GM19324 (cell line): ENCODE measurements around the gene GSTO2.
A peak's percentile ranks its signal among the peaks of the same experiment; 100 is the strongest.

ENCODE experiments used
- ATAC-seq: cut with Tn5 transposase; IDR thresholded peaks from one replicate; pipeline ENCODE4 v1.9.1; 2021; ENCODE audit warnings: mild to moderate bottlenecking, moderate library complexity; ENCODE audit not compliant: unreplicated experiment, low FRiP score

Gene GSTO2

DNA sequence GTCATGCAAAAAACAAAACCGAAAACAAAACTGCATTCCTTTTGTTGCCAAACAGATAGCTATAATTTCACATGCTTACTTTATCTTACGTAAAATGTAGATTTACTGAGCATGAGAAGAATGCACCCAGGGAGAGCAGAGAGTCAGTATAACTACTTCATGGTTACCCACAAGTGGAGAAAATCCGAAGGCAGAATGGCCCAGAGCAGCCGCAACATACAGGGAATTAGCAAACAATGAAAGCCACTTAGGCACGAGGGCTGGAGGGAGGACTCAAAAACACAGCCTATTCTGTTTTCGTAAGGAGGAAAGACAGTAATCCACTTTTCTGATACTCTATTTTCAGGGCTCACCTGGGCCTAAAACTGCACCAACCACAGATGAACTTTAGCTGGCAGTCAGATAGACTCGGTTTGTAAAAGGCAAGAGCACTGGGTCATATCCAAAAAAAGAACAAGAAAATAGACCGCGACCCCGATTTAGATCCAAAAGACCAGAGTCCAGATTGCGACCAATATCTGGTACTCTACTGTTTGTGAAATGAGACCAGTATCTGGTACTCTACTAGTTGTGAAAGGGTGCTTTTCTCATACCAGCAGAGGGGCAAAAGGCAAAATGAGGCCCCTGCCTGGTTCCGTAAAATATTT is 68.0 kb downstream of the GSTO2 start:
- peak; percentile 39 for ATAC-seq

DNA sequence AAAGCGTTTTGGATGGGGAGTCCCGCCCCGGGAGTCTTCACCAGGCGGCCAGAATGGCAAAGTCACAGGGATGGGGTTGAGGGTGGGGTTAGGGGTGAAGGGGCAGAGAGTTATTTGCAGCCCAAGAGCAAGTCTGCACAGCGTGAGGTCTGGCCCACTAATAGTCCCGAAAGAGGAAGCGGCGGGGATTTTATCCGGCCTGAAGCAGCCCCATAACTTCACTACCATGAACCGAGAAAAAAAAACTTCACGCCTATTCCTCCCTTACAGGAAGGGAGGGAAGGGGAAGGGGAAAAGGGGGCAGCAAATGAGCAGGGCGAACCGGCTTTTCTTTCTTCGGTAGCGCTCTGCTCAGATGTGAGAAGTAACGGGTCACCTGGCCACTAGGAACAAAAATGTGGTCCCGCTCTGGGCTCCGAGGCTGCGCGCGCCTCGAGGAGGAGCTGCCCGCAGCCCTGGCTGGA is 68.6 kb downstream of the GSTO2 start:
- peak; percentile 43 for ATAC-seq

DNA sequence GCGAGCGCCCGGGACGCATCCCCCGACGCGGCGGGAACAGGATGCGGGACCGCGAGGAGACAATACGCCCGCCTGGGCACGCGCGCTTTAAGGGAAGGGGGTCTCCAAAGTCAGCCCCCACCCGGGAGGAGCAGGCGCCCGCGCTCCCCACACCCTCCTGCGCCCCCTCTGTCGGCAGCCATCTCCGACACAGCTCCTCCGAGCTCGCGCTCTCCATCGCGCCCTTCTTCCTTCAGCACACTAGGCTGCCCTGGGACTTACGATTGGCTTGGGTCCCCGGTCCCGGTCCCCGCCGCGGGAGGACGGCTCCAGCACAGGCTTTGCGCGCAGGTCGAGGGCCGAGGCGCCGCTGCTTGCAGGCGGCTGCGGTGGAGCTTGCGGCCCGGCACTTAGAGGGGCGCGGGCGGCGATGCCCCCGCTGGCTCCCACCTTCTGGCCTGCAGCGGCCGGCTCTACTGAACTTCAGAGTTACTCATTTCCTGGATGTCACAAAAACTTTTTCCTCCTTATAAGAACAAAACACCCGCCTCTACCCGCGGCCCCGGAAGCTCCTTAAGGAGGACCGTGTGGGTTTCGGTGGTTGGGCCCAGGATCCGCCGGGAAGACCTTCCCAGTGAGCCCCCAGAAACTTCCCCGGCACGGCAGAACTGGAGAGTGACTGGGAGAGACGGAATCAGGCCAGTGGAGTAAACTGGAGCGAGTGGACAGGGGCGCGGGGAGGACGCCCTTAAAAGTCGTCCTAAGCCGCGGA is 69.2 kb downstream of the GSTO2 start, which contains the start of gene ITPRIP:
Gene ITPRIP, minus strand, starts transcription at position 481 of the 751 bp plus-strand sequence. CDS start 22,414 bp downstream, outside the sequence.
- peak; percentile 64 for ATAC-seq

DNA sequence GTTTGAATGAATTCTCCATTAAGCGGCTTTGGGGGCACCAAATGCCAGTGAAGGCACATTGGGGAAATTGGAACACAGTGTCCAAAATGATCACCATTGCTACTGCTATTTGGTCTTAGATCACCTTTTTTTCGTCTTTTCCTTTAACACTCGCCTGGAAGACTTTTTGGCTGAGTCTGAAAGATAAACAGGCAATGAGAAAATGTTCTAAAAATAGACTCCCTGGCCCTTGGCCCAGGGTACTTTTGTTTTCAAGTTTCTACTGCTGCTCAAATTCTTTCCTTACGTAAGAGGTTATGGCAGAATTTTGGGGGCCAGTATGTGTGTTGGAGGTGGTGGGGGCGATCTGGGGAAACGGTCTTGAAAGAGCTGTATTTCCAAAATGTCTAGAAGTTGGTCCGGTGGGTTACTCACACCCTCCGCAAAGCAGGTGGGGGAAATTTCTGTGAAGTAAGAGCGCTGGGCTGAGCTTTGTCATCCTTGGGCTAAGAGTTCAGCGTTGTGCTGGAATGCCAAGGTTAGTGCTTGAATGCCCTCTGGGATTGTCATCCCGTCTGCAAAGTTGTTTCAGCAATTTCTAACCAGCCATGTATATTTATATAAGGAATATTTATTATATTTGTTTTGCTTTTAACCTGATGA is 70.6 kb downstream of the GSTO2 start:
- ATAC-seq: no peak

DNA sequence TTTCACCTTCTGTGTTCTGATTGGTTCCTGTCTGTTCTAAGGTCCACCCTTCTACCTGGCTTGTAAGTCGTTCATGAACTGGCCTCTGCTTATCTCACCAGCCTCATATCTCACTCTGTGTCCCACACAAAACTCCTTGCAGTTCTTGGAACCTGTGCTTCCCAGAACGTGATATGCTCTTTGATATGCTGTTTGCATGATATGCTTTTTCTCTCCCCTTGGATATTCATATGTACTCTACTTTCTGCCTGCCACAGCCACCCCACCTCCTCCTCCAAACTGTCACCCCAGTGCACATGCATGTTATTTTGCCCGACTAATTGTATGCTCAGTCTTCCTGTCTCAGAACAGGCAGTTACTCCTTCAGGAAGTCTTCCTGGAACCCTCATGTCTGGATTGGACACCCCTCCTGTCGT is 71.1 kb downstream of the GSTO2 start:
- no peak for ATAC-seq

DNA sequence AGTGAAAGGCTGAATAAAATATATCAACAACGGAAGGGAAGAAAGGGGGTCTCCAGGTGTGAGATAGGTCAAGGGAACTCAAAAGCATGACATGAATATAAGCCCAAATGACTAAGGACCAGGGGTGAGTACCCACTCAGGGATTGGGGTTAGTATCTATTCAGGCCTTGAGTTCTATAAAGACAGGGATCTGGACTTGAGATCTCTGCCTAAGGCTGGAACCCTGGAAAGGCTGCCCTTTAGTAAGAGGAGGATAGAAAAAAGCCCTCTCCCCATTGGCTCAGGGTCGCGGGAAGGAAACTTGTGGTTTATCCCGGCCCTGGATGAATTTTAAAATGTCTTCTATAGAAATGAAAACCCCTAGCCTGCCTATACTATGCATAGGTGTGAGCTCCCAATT is 71.7 kb downstream of the GSTO2 start:
- ATAC-seq: no peak

DNA sequence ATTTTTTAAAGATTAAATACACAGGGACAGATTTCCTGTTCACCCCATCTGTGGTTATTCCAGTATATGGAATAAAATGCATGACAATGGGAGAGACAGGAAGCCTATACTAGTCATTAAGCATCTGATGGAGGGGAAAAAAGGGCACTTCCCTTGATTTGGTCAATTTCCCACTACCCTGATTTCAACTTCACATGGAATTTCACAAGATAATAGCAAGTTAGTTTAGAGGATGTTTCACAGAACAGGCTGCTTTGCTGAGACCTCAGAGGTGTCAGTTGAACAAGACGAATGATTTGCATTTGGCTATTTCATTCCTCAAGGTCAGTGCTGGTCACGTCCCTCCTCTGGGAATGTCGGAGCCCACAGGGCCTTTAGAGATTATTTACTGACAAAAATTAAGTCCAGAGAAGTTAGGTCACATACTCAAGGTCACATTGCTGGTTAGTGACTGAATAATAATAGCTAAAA is 74.0 kb downstream of the GSTO2 start:
- ATAC-seq: no peak

DNA sequence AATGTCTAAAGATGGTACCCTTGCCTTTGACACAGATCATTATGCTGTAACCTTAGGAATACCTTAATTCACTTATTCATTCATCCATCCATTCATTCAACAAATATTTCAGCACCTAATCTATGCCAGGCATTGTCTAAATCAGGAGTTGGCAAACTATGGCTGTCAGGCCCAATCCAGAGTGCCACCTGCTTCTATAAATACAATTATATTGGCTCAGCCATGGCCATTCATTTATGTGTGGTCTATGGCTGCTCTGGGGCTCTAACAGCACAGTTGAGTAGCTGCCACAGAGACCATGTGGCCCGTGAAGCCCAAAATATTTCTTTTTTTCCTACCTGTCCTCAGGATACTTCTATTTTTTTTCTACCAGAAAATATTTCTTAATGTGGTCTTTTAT is 75.2 kb downstream of the GSTO2 start:
- no peak for ATAC-seq

DNA sequence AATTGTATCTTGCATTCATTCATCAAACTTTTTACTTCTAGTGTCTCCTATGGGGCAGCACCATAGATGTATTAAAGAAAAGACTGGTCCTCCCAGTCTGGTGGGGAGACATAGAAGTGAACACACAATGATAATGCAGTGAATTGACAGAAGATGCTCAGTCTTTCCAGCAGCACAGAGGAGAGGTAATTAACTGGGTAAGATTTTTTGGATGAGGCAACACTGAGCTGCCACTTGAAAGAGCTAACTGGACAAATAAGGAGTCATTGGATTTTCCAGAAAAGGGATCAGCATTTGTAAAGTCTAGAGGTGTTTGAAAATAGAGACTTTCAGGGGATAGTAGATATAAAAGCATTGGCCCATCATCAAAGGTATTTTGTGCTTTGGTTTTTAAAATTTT is 76.5 kb downstream of the GSTO2 start:
- ATAC-seq: no peak

DNA sequence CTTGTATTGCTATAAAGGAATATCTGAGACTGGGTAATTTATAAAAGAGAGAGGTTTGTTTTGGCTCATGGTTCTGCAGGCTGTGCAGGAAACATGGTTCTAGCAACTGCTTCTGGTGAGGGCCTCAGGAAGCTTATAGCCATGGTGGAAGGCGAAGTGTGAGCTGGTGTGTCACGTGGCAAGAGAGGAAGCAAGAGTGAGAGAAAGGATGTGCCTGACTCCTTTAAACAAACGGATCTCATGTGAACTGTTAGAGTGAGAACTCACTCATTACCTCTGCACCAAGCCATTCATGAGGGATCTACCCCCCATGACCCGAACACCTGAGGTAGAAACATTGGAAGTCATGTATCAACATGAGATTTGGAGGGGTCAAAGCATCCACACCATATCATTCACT is 77.0 kb downstream of the GSTO2 start:
- ATAC-seq: no peak

DNA sequence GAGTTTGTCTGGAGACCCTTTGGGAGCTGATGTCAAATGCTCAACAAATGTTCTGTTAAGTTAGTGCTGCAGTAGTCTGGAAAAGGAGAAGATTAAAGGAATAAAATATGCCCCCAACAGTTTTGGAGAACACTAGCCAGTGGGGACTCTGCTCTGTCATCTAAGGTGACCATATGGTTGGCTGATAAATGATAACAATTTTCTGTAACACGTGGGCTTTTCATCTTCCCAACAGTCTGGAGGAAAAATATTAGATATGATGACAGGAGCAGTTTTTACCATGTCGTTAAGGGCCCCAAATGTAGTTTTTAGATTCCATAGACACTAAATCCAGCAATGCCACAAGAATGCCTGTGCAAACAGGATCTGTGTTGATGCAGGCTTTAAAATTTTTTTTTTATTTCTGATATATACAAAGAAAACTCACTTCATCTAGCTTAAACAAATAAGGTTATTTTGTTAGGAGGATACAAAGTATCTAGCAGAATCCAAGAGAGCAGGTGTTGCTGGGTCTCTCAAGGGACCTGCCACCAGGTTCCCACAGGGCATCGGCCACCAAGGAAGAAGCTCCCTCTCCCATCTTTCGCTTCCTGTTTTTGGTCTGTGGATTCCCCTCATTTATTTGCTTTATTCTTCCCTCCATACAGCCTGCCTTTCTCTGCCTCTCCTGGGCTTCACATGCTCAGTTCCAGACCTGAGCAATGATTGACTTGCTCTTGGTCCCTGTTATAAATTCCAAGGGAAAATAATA is 78.5 kb downstream of the GSTO2 start:
- ATAC-seq: no peak

DNA sequence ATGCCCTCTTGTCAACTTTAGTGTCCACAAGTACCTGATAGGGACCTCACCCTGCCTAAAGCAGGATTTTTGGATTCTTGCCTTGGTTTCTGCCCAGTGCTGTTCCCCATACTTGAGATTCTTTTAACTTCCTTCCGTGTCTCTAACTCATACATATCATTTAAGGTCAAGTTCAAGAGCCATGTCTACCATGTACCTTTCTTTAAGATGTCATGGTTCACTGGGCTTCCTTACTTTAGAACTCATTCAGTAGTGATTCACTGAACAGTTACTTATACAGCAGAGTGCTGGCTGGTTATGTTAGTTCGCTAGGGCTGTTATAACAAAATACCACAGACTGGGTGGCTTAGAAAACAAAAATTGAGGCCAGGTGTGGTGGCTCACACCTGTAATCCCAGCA is 79.6 kb downstream of the GSTO2 start:
- no peak for ATAC-seq

DNA sequence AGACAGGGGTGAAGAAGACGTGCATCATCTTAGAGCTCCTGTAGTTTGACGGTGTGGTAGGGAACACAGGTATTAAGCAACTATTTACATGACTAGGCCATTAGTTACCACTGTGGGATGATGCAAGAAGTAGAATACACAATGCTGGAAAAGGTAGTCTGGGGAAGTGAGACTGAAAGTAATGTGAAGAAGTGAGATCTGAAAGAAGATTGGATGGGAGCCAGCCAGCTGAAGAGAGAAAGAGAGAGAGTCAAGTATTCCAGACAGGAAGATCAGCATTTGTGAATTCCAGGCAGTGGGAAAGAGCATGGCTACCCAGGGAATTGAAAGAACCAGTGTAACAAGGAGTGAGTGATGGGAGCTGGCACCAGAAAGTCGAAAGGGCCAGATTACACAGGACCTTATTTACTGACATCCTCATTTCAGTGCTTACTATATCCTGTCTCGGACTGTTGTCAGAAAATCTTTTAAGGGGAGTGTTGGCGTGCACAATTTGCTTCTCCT is 80.7 kb downstream of the GSTO2 start:
- peak; percentile 29 for ATAC-seq

DNA sequence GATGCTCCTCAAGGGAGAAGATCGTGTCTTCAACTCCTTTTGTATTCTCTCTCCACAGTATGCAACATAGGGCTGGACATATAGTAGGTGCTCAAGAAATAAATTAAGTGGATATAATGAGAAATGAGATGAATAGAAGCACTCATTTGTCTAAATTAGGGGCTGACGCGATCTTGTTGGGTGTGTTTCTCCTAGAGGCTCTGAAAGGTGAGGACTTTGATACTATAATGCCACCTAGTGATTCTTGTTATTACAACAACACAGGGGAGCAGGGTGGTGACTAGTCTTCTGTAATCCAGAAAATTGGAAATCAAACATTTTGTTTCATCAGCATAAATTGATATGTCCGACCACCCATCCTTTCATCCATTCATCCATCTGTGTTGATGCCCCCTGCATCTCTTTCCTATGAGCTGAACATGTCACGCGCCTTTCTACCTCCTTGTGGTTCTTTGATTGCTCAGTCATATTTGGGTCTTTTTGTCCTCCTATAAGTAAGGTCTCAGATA is 81.2 kb downstream of the GSTO2 start:
- peak; percentile 38 for ATAC-seq

DNA sequence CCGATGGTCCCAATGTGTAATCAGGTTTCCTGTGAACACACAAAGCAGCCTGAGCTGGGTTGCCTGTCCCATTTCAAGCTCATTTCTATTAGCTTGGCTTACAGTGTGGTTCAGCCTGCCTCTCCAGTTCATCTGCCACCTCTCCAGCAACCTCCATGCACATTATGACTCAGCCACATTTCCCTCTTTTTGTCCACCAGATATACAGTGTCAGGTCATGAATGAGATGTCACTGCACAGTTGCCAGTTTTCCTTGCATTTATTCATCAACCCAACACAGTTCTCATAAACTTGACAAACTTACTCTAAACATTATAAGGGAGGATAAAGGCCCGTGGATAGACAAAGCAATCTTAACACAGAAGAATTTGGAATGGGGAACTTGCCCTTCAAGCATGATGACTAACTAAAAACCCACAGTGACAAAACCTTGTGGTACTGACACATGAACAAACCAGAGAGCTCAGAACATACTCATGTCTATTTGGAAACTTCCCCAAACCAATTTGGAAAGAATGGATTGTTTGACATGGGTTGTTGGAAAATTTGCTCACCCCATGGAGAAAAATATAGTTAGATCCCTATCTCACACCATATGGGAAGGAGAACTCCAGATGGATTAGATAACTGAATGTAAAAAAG is 82.2 kb downstream of the GSTO2 start:
- ATAC-seq: no peak

DNA sequence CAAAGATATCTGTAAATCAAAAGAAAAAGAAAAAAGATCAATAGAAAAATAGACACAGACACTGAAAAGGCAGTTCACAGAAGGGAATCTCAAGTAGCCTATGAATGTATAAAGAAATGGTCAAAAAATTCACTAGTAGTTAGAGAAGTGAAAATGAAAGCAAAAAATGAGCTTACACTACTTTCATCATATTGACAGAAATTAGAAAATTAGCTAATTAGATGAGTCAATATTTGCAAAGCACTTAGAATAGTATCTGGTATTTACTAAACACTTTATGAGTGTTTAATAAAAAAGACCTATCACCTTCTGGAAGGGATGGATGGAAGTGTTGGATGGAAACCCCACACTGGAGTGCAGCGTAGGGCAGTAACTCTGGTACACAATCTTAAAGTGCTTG is 82.9 kb downstream of the GSTO2 start:
- no peak for ATAC-seq

DNA sequence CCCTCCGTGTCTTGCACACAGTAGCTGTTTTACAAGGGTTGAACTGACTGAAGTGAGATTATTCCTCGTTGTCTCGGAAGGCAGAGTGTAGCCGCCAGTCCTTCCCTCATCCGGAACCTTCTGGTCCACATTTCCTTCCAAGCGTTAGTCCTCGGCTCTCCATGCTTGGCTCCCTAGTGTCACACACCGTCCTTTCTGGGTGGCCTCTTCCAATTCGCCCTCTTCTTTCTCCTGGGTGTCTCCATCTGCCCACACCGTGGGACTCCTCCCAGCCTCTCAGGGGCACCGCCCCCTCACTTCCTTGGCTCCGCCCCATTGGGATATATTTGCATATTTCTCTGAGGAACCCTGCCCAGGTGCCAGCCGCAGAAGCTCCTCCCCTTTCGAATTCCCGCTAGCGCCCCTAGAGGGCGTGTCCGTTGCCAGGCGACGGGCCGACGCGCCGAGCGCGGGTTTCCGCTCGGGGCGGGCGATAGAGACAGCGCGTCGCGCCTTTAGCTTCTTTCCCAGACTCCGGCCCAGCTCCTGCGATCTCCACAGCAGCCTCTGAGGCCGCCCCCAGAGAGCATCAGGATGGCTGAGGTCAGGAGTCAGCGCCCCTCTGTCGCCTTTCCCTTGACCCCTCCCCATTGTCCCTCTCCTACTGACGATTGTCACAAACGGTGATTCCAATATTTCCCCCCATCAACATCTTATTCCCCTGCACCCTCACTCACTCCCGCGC is 84.5 kb downstream of the GSTO2 start, which contains the start of gene CFAP58:
Gene CFAP58, plus strand, starts transcription at position 509 of the 724 bp plus-strand sequence. Its CDS starts 65 bp downstream, at position 574.
- ATAC-seq: peak; percentile 66
